C4-2B (cell line): ENCODE measurements around the gene NEDD4L.

Experiments
- CTCF ChIP-seq: fragments of 450-650 bp; conservative IDR thresholded peaks from 2 replicates; pipeline ENCODE4 v1.5.1; 2017; ENCODE audit warnings: mild to moderate bottlenecking
- ZFX ChIP-seq: fragments of 450-650 bp; IDR thresholded peaks from 2 replicates; pipeline ENCODE4 v1.6.1; 2017

GRCh38 chr18:58334061-58334460 is 290.0 kb downstream of the NEDD4L start:
- TF ChIP-seq CTCF (no peak), ZFX (no peak)
